LNCaP clone FGC (cell line): ENCODE results near the gene ADCY5.

Experiments used
- DNase-seq: peaks from one replicate; pipeline ENCODE4 v3.0.0-alpha.2; 2011; ENCODE audit warnings: low read depth
- H3K4me3 ChIP-seq: 2 replicates; pipeline ENCODE4 v1.5.1; 2011; ENCODE audit warnings: mild to moderate bottlenecking, low read depth, low read length, control low read depth
- CTCF ChIP-seq: IDR thresholded peaks from 2 replicates; pipeline ENCODE4 v1.5.1; 2012; ENCODE audit warnings: mild to moderate bottlenecking; ENCODE audit not compliant: control insufficient read depth, insufficient read depth; ENCODE audit errors: extremely low read depth

Gene ADCY5

GRCh38 chr3:123307064-123307463, 141.8 kb downstream of the ADCY5 start:
- DNase-seq: no peak
- no peak for TF ChIP-seq CTCF
- H3K4me3 ChIP-seq: no peak overlapping the region

- DNase-seq: no peak
- TF ChIP-seq CTCF: no peak
- H3K4me3 ChIP-seq: no peak overlapping the region
These were observed 143.7 kb downstream of the ADCY5 start for GRCh38 chr3:123305192-123305591.

GRCh38 chr3:123303976-123304560, 144.8 kb downstream of the ADCY5 start:
- TF ChIP-seq CTCF: no peak
- DNase-seq: no peak
- H3K4me3 ChIP-seq: no peak overlapping the region

GRCh38 chr3:123302961-123303360, 145.9 kb downstream of the ADCY5 start:
- DNase-seq: no peak
- no peak for TF ChIP-seq CTCF
- no peak overlapping the region for H3K4me3 ChIP-seq

- no peak for TF ChIP-seq CTCF
- no peak for DNase-seq
- H3K4me3 ChIP-seq: no peak overlapping the region
These were observed 147.3 kb downstream of the ADCY5 start for GRCh38 chr3:123301331-123302184.

- DNase-seq: no peak
- no peak overlapping the region for H3K4me3 ChIP-seq
- TF ChIP-seq CTCF: no peak
These were observed 148.3 kb downstream of the ADCY5 start for GRCh38 chr3:123300583-123300982.
